IPS DF 6.9 (cell line): ENCODE data around the gene PAK1.

ENCODE experiments used
- DNase-seq: peaks from one replicate; pipeline ENCODE4 v3.0.0-alpha.2; 2013; ENCODE audit warnings: low read depth, low spot score
- H3K27ac ChIP-seq: one replicate; pipeline ENCODE4 v1.5.1; 2013; ENCODE audit warnings: low read length, control low read depth
- H3K27me3 ChIP-seq: 2 replicates; pipeline ENCODE4 v1.6.1; 2013; ENCODE audit warnings: mild to moderate bottlenecking, low read length; ENCODE audit not compliant: control insufficient read depth, insufficient read depth
- H3K36me3 ChIP-seq: 2 replicates; pipeline ENCODE4 v1.6.1; 2013; ENCODE audit warnings: low read length; ENCODE audit not compliant: control insufficient read depth, insufficient read depth
- H3K4me1 ChIP-seq: 2 replicates; pipeline ENCODE4 v1.6.1; 2013; ENCODE audit warnings: low read length; ENCODE audit not compliant: control insufficient read depth, insufficient read depth
- H3K4me3 ChIP-seq: 2 replicates; pipeline ENCODE4 v1.5.1; 2013; ENCODE audit warnings: mild to moderate bottlenecking, low read length
- H3K9me3 ChIP-seq: 2 replicates; pipeline ENCODE4 v1.6.1; 2013; ENCODE audit warnings: low read length, inconsistent platforms; ENCODE audit not compliant: control insufficient read depth, insufficient read depth
- WGBS: extraction: QIAGEN DNeasy Blood & Tissue Kit; methylation state at CpG from one replicate; pipeline ENCODE4 v1.1.7; 2013; ENCODE audit warnings: mixed read lengths, missing lambda C conversion rate; ENCODE audit not compliant: insufficient read length, insufficient coverage; 5-methylcytosine and 5-hydroxymethylcytosine counted together

Gene PAK1

DNA sequence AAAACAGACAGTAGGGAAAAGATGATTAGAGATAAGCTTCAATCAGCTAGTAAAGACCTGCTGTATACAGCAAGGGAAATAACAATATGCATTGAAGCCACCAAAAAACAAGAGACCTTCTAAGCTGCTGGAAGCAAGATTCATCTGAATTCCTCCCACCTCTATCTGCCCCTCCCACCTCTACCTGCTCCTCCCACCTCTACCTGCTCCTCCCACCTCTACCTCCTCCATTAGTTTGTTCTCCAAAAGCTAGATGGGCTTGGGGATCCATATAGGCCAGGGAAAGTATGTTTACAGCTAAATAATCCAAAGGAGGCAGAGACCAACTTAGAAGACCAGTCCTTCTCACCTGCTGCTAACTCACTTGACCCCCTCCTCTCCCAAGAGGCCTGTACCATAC is 33.2 kb downstream of the PAK1 start:
- Histone ChIP-seq H3K9me3 (no peaks in the 10 kb centered on the region), H3K27me3 (no peaks in the 10 kb centered on the region), H3K4me1 (peaks cover 3% of the 10 kb centered on the region), H3K27ac (no peak overlapping the region), H3K36me3 (no peaks in the 10 kb centered on the region), H3K4me3 (no peak overlapping the region)
- no peak for DNase-seq

GRCh38 chr11:77438487-77438886 is 35.4 kb downstream of the PAK1 start:
- no peaks in the 10 kb centered on the region for H3K9me3 ChIP-seq
- DNase-seq = no peak
- no peaks in the 10 kb centered on the region for H3K36me3 ChIP-seq
- WGBS = no CpG with 5 or more reads among the region's 2 CpGs
- no peak overlapping the region for H3K27ac ChIP-seq
- no peaks in the 10 kb centered on the region for H3K27me3 ChIP-seq
- no peak overlapping the region for H3K4me3 ChIP-seq
- H3K4me1 ChIP-seq = peaks cover 3% of the 10 kb centered on the region

- Histone ChIP-seq H3K4me1 (peaks cover 3% of the 10 kb centered on the region), H3K27me3 (no peaks in the 10 kb centered on the region), H3K4me3 (no peak overlapping the region), H3K36me3 (no peaks in the 10 kb centered on the region), H3K27ac (no peak overlapping the region), H3K9me3 (no peaks in the 10 kb centered on the region)
- DNase-seq = no peak
- no CpG with 5 or more reads among the region's 1 CpG for WGBS
These were observed 36.9 kb downstream of the PAK1 start for GRCh38 chr11:77436969-77437368.

GRCh38 chr11:77436506-77436905 is 37.4 kb downstream of the PAK1 start:
- Histone ChIP-seq H3K4me3 (no peak overlapping the region), H3K4me1 (peaks cover 3% of the 10 kb centered on the region), H3K27ac (no peak overlapping the region), H3K27me3 (no peaks in the 10 kb centered on the region), H3K36me3 (no peaks in the 10 kb centered on the region), H3K9me3 (no peaks in the 10 kb centered on the region)
- DNase-seq = no peak
- no CpG with 5 or more reads among the region's 1 CpG for WGBS

GRCh38 chr11:77435972-77436371 is 37.9 kb downstream of the PAK1 start:
- no peak overlapping the region for H3K27ac ChIP-seq
- DNase-seq = no peak
- WGBS = no CpG with 5 or more reads among the region's 2 CpGs
- H3K27me3 ChIP-seq = no peaks in the 10 kb centered on the region
- H3K4me3 ChIP-seq = no peak overlapping the region
- H3K9me3 ChIP-seq = no peaks in the 10 kb centered on the region
- H3K4me1 ChIP-seq = peaks cover 3% of the 10 kb centered on the region
- H3K36me3 ChIP-seq = no peaks in the 10 kb centered on the region

DNA sequence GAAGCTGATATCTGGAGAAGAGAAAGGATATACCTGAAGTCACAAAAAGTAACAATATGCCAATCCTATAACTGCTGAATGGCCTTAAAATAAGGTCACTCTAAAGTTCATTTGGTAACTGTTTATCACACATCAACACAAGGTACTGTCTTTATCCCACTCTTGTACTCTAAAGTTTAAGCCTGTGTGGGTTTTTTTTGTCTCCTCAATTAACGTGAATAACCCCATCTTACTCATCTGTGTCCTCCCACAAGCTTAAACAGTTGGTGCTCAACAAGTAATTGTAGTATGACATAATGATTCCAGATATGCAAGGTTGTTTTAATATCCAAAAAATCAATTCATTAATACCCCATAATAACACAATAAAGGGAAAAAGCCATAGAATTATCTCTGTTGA is 42.1 kb downstream of the PAK1 start:
- no peak overlapping the region for H3K27ac ChIP-seq
- H3K4me3 ChIP-seq = no peak overlapping the region
- no peak for DNase-seq
- H3K27me3 ChIP-seq = no peaks in the 10 kb centered on the region
- no peaks in the 10 kb centered on the region for H3K36me3 ChIP-seq
- no peaks in the 10 kb centered on the region for H3K9me3 ChIP-seq
- WGBS = no CpG with 5 or more reads among the region's 1 CpG
- no peaks in the 10 kb centered on the region for H3K4me1 ChIP-seq

DNA sequence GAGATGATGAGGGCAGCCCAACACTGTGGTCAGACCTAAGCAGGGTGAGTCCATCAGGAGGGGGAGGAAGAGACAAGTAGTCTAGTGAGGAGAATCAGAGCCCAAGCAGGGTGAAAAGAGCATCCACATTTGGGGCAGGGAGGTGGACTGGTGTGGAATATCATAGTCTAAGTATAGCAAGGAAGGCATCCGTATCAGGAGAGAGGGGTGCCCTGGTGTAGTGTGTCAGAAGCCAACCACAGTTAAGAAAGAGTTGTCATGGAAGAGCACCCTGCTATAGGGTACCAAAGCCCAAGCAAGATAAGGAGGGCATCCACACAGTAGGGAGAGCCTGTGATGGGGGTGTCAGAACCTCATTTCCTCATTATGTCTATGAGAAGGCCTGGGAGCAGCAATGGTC is 45.3 kb downstream of the PAK1 start:
- Histone ChIP-seq H3K27me3 (no peaks in the 10 kb centered on the region), H3K27ac (no peak overlapping the region), H3K4me1 (no peaks in the 10 kb centered on the region; the same call in 1 of the 2 replicates), H3K9me3 (no peaks in the 10 kb centered on the region), H3K4me3 (no peak overlapping the region), H3K36me3 (no peaks in the 10 kb centered on the region)
- DNase-seq = no peak
- WGBS = no CpG with 5 or more reads among the region's 1 CpG

DNA sequence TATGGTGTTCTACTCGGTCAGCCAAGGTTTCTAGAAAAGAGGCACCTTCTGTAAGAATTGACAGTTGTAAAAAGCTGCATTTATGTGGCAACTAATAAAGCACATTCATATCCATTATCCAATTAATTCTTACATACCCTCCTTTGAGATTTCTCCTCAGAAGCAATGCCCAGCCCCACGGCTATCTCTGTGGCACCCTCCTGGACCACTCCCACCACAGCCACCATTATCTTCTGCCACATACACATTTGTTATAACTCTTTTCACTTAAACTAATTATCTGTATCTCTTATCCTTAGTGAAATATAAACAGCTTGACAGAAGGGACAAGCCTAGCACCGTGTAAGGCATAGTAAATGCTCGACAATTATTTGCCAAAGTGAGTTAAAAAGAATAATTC is 48.5 kb downstream of the PAK1 start:
- WGBS = no CpG with 5 or more reads among the region's 4 CpGs
- Histone ChIP-seq H3K9me3 (no peaks in the 10 kb centered on the region), H3K4me3 (no peak overlapping the region), H3K27ac (no peak overlapping the region), H3K36me3 (no peaks in the 10 kb centered on the region), H3K4me1 (peaks cover 1% of the 10 kb centered on the region; the same call in 1 of the 2 replicates), H3K27me3 (no peaks in the 10 kb centered on the region)
- no peak for DNase-seq

DNA sequence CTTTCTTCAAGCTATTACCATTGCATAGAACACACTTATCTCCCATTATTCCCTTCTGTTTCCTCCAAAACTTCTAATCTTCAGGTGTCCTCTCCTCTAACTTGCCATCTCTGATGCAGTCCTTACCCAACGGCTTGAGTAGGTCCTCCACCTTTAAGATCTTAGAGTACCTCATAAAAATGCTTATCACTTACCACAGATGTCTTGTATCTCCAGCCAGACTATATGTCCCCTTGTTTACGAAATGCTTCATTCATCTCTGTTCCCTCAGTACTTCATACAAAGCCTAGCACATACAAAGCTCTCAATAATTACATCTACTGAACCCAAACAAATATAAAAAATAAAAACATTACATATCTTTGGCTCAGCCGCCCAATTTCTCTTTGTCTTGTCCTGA is 49.2 kb downstream of the PAK1 start:
- H3K4me1 ChIP-seq = peaks cover 1% of the 10 kb centered on the region; the same call in 1 of the 2 replicates
- H3K27ac ChIP-seq = no peak overlapping the region
- 100% methylated on average over 1 of the region's 3 CpGs for WGBS
- no peaks in the 10 kb centered on the region for H3K9me3 ChIP-seq
- no peaks in the 10 kb centered on the region for H3K27me3 ChIP-seq
- no peak overlapping the region for H3K4me3 ChIP-seq
- DNase-seq = no peak
- H3K36me3 ChIP-seq = no peaks in the 10 kb centered on the region

GRCh38 chr11:77423624-77424023 is 50.3 kb downstream of the PAK1 start:
- no peaks in the 10 kb centered on the region for H3K27me3 ChIP-seq
- H3K36me3 ChIP-seq = no peaks in the 10 kb centered on the region
- peaks cover 1% of the 10 kb centered on the region; the same call in 1 of the 2 replicates for H3K4me1 ChIP-seq
- no peak overlapping the region for H3K27ac ChIP-seq
- DNase-seq = no peak
- no peaks in the 10 kb centered on the region for H3K9me3 ChIP-seq
- H3K4me3 ChIP-seq = no peak overlapping the region

DNA sequence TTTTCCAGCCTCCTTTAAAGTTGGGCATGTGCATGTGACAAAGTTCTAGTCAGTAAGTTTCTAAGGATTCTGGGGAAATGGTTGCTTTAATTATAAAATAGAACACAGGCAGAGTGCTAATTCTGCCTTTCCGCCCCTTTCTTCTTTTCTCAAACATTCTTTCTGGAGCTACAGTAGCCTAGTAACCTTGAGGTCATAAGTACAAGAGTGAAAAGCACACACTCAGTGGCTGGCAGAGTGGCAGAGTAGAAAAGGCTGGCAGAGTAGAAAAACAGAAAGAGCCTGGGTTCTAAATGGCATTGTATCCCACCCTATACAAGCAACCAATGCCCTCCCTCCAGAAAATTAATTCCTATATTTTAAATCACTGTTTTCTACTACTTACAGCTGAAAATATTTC is 51.2 kb downstream of the PAK1 start:
- no peak for DNase-seq
- Histone ChIP-seq H3K4me1 (peaks cover 1% of the 10 kb centered on the region; the same call in 1 of the 2 replicates), H3K36me3 (no peaks in the 10 kb centered on the region), H3K4me3 (no peak overlapping the region), H3K9me3 (no peaks in the 10 kb centered on the region), H3K27me3 (no peaks in the 10 kb centered on the region), H3K27ac (no peak overlapping the region)
- no CpG with 5 or more reads among the region's 1 CpG for WGBS
